A549 (cell line): ENCODE measurements around the gene GNAL. TPM values are rescaled to one million over a fixed set of nuclear protein-coding genes. Genes with fewer than 3 reads are reported as not detected.

Experiments used
- ATAC-seq, 2 experiments: fragments of 200-7000 bp in 1 of 2; fragments of >200 bp in 1 of 2; cut with Nextera tagmentation in 1 of 2; cut with Tn5 transposase in 1 of 2; 3 replicates each; pipeline versions ENCODE4 v1.8.0 to v1.9.1; 2018 to 2020; ENCODE audit warnings: mild to moderate bottlenecking in 1 of 2, moderate library complexity in 1 of 2
- CTCF ChIA-PET: fragments of 300-600 bp; sonication (Branson Sonifier 250); formaldehyde crosslinking; extraction: SDS; loops from one replicate; lab custom pipeline; 2021; ENCODE audit warnings: antibody characterized with exemption, inconsistent platforms; lab: Yijun Ruan, JAX
- POLR2A ChIA-PET: fragments of 350-600 bp; formaldehyde crosslinking; extraction: SDS; loops from one replicate; lab custom pipeline; 2021; ENCODE audit warnings: antibody characterized with exemption, inconsistent platforms; lab: Yijun Ruan, JAX
- DNase-seq, 2 experiments: peaks; one replicate each; pipeline versions ENCODE4 v3.0.0 to v3.0.0-alpha.2; 2011 to 2016; ENCODE audit warnings: low read depth in 1 of 2, low spot score in 1 of 2
- FAIRE-seq: peaks from 2 replicates; lab custom pipeline; 2011; peaks lifted over from hg19 to GRCh38; lab: Jason Lieb, UNC
- H3K27ac ChIP-seq, 2 experiments: fragments of >200 bp; sonication (Bioruptor Twin); formaldehyde crosslinking; 3 replicates each; pipeline ENCODE4 v1.5.1; 2016 to 2017
- H3K4me1 ChIP-seq: fragments of >200 bp; sonication (Bioruptor Twin); formaldehyde crosslinking; 3 replicates; pipeline ENCODE4 v1.6.1; 2016
- H3K4me2 ChIP-seq: fragments of >200 bp; sonication (Bioruptor Twin); formaldehyde crosslinking; 3 replicates; pipeline ENCODE4 v1.6.1; 2016
- H3K4me3 ChIP-seq: fragments of >200 bp; sonication (Bioruptor Twin); formaldehyde crosslinking; 3 replicates; pipeline ENCODE4 v1.5.1; 2016
- H3K9me3 ChIP-seq: fragments of >200 bp; sonication (Bioruptor Twin); formaldehyde crosslinking; 3 replicates; pipeline ENCODE4 v1.6.1; 2016
- ATOH8 ChIP-seq: fragments of 250-450 bp; sonication (Bioruptor Pico); IDR thresholded peaks from 2 replicates; pipeline ENCODE4 v1.5.0; 2020; ENCODE audit warnings: low read depth, mild to moderate bottlenecking, moderate library complexity
- BCL3 ChIP-seq: fragments of >200 bp; sonication (Bioruptor Twin); formaldehyde crosslinking; IDR thresholded peaks from 3 replicates; pipeline ENCODE4 v1.6.1; 2016
- BHLHE40 ChIP-seq: IDR thresholded peaks from 2 replicates; pipeline ENCODE4 v1.6.1; 2012; ENCODE audit warnings: low read depth, low read length, inconsistent platforms
- CEBPB ChIP-seq, 2 experiments: fragments of >200 bp in 1 of 2; sonication (Bioruptor Twin) in 1 of 2; formaldehyde crosslinking in 1 of 2; IDR thresholded peaks; 2 replicates each; pipeline ENCODE4 v1.6.1; 2012 to 2016
- CTCF ChIP-seq: fragments of >200 bp; sonication (Bioruptor Twin); formaldehyde crosslinking; IDR thresholded peaks from 3 replicates; pipeline ENCODE4 v1.5.1; 2016
- E2F6 ChIP-seq: IDR thresholded peaks from 2 replicates; pipeline ENCODE4 v1.6.1; 2012; ENCODE audit warnings: low read depth, borderline replicate concordance
- EHF ChIP-seq: fragments of 250-450 bp; sonication (Bioruptor Pico); IDR thresholded peaks from 2 replicates; pipeline ENCODE4 v1.5.0; 2020; ENCODE audit warnings: mild to moderate bottlenecking
- EP300 ChIP-seq, 2 experiments: fragments of >200 bp; sonication (Bioruptor Twin); formaldehyde crosslinking; IDR thresholded peaks; 2 replicates in 1 of 2; 3 replicates in 1 of 2; pipeline ENCODE4 v1.6.1; 2016 to 2017
- ESRRA ChIP-seq: fragments of 150-350 bp; IDR thresholded peaks from 2 replicates; pipeline ENCODE4 v1.6.1; 2014; ENCODE audit warnings: mild to moderate bottlenecking, low read length, borderline replicate concordance
- FOSL2 ChIP-seq, 2 experiments: fragments of 450-650 bp in 1 of 2; fragments of >200 bp in 1 of 2; sonication (Bioruptor Twin) in 1 of 2; formaldehyde crosslinking; IDR thresholded peaks; 2 replicates each; pipeline versions ENCODE4 v1.5.0 to v1.6.1; 2016 to 2020; ENCODE audit warnings: mild to moderate bottlenecking in 1 of 2, moderate library complexity in 1 of 2
- HES2 ChIP-seq: fragments of >200 bp; sonication (Bioruptor Twin); formaldehyde crosslinking; IDR thresholded peaks from 2 replicates; pipeline ENCODE4 v1.6.1; 2016
- HMGXB4 ChIP-seq: fragments of 250-450 bp; sonication (Bioruptor Pico); IDR thresholded peaks from 2 replicates; pipeline ENCODE4 v1.5.0; 2021; ENCODE audit warnings: mild to moderate bottlenecking, moderate library complexity, borderline replicate concordance
- HOXA7 ChIP-seq: fragments of 250-450 bp; sonication (Bioruptor Pico); IDR thresholded peaks from 2 replicates; pipeline ENCODE4 v1.5.0; 2020; ENCODE audit warnings: mild to moderate bottlenecking, moderate library complexity
- HOXB13 ChIP-seq: fragments of 250-450 bp; sonication (Bioruptor Pico); IDR thresholded peaks from 2 replicates; pipeline ENCODE4 v1.5.0; 2020; ENCODE audit warnings: low read depth, mild to moderate bottlenecking, moderate library complexity
- JUNB ChIP-seq: fragments of >200 bp; sonication (Bioruptor Twin); formaldehyde crosslinking; IDR thresholded peaks from 2 replicates; pipeline ENCODE4 v1.6.1; 2016
- KDM1A ChIP-seq: fragments of 200-600 bp; sonication (generic); IDR thresholded peaks from 2 replicates; pipeline ENCODE4 v1.6.1; 2016; ENCODE audit warnings: low read depth, mild to moderate bottlenecking
- KDM5A ChIP-seq: fragments of 200-600 bp; sonication (generic); IDR thresholded peaks from 2 replicates; pipeline ENCODE4 v1.6.1; 2016; ENCODE audit warnings: antibody characterized with exemption, mild to moderate bottlenecking
- NFE2L2 ChIP-seq: fragments of 150-350 bp; conservative IDR thresholded peaks from 2 replicates; pipeline ENCODE4 v1.6.1; 2014; ENCODE audit warnings: low read length
- NR3C1 ChIP-seq: fragments of >200 bp; sonication (Bioruptor Twin); formaldehyde crosslinking; IDR thresholded peaks from 3 replicates; pipeline ENCODE4 v1.6.1; 2017
- PHF8 ChIP-seq: fragments of 200-600 bp; sonication (generic); IDR thresholded peaks from 2 replicates; pipeline ENCODE4 v1.6.1; 2016; ENCODE audit warnings: low read depth, mild to moderate bottlenecking, antibody characterized with exemption, moderate library complexity, borderline replicate concordance
- RCOR1 ChIP-seq: fragments of 150-350 bp; IDR thresholded peaks from 2 replicates; pipeline ENCODE4 v1.6.1; 2014; ENCODE audit warnings: antibody characterized with exemption, low read length, low read depth
- RFX5 ChIP-seq: fragments of 450-650 bp; IDR thresholded peaks from 2 replicates; pipeline ENCODE4 v1.7.1; 2014; ENCODE audit warnings: antibody characterized with exemption, mild to moderate bottlenecking, moderate library complexity
- RNF2 ChIP-seq: fragments of 200-600 bp; sonication (generic); IDR thresholded peaks from 2 replicates; pipeline ENCODE4 v1.6.1; 2016; ENCODE audit warnings: low read depth, mild to moderate bottlenecking, antibody characterized with exemption, moderate library complexity, borderline replicate concordance
- SMC3 ChIP-seq: fragments of >200 bp; sonication (Bioruptor Twin); formaldehyde crosslinking; IDR thresholded peaks from 3 replicates; pipeline ENCODE4 v1.6.1; 2018; ENCODE audit warnings: inconsistent platforms
- SREBF2 ChIP-seq: fragments of 450-650 bp; IDR thresholded peaks from 2 replicates; pipeline ENCODE4 v1.6.1; 2014; ENCODE audit warnings: mild to moderate bottlenecking, moderate library complexity
- TP53 ChIP-seq: fragments of 250-450 bp; sonication (Bioruptor Pico); IDR thresholded peaks from 2 replicates; pipeline ENCODE4 v1.5.0; 2021; ENCODE audit warnings: mild to moderate bottlenecking, moderate library complexity
- USF2 ChIP-seq: fragments of 450-650 bp; IDR thresholded peaks from 2 replicates; pipeline ENCODE4 v1.6.1; 2014; ENCODE audit warnings: antibody characterized with exemption
- ZC3H11A ChIP-seq: fragments of 450-650 bp; IDR thresholded peaks from 2 replicates; pipeline ENCODE4 v1.6.1; 2014; ENCODE audit warnings: antibody characterized with exemption, mild to moderate bottlenecking
- ZSCAN20 ChIP-seq: fragments of 250-450 bp; sonication (Bioruptor Pico); IDR thresholded peaks from 2 replicates; pipeline ENCODE4 v1.8.0; 2022; ENCODE audit warnings: mild to moderate bottlenecking, moderate library complexity
- WGBS: methylation state at CpG from one replicate; pipeline ENCODE4 v1.1.6; 2017; ENCODE audit errors: missing lambda C conversion rate; 5-methylcytosine and 5-hydroxymethylcytosine counted together
- polyA plus RNA-seq, 4 experiments: library from polyadenylated mRNA; depleted of rRNA in 3 of 4; stranded (reverse); fragments of >200 nt; fragmentation: RNase III in 1 of 4; extraction: RNeasy Plus Mini Kit Qiagen cat#74134 plus additional on column Dnase treatment in 1 of 4; gene quantifications; 2 replicates in 3 of 4; 3 replicates in 1 of 4; pipeline ENCODE4 v1.2.3, GENCODE V29; 2011 to 2017

The GNAL gene
- polyA plus RNA-seq, 2 of the 4 experiments (the other 2 are of a cell fraction), result 5.1 to 12.9 TPM

GRCh38 chr18:11831921-11832320 lies 142.9 kb downstream of the GNAL start (continued):
- no peak for TF ChIP-seq HMGXB4 (CRISPR knock-in tag)

- FAIRE-seq (no peak), DNase-seq (no peak), ATAC-seq (no peak)
- H3K4me2 ChIP-seq, result no peak overlapping the region
- no peak overlapping the region for H3K27ac ChIP-seq
- peaks cover 18% of the 10 kb centered on the region; the same call in 2 of the 3 replicates for H3K4me1 ChIP-seq
- POLR2A ChIA-PET, result no interaction called here
- H3K9me3 ChIP-seq, result no peaks in the 10 kb centered on the region
- 92% methylated on average over 5 of the region's 5 CpGs for WGBS
- CTCF ChIA-PET, result interaction anchor here (1.0 kb wide), 1 partner anchor 159 kb away, joined by 3 read pairs; no protein-coding TSS in a partner anchor
- no peak overlapping the region for H3K4me3 ChIP-seq
- TF ChIP-seq KDM1A (no peak), SREBF2 (no peak), RCOR1 (no peak), NR3C1 (no peak), ATOH8 (CRISPR knock-in tag) (no peak), SMC3 (no peak), ZSCAN20 (CRISPR knock-in tag) (no peak), TP53 (CRISPR knock-in tag) (no peak), EP300 (IDR thresholded peaks at IDR 0.05) (no peak), JUNB (no peak), CEBPB (IDR thresholded peaks at IDR 0.05) (no peak), E2F6 (no peak), HOXA7 (no peak), PHF8 (no peak), FOSL2 (IDR thresholded peaks at IDR 0.05) (no peak), FOSL2 (CRISPR knock-in tag; IDR thresholded peaks at IDR 0.05) (no peak), RNF2 (no peak), NFE2L2 (no peak)
Measured at GRCh38 chr18:11834772-11835171, 145.7 kb downstream of the GNAL start.

GRCh38 chr18:11839556-11839955 lies 150.5 kb downstream of the GNAL start:
- Histone ChIP-seq H3K27ac (no peak overlapping the region), H3K9me3 (no peaks in the 10 kb centered on the region), H3K4me3 (no peak overlapping the region), H3K4me2 (no peak overlapping the region), H3K4me1 (peaks cover 18% of the 10 kb centered on the region; the same call in 2 of the 3 replicates)
- ChIA-PET CTCF (interaction anchor here (0.8 to 1.7 kb wide), 2 partner anchors 11 to 18 kb away, joined by 3 to 8 read pairs; no protein-coding TSS in a partner anchor), POLR2A (interaction anchor here (0.8 kb wide), 1 partner anchor 9 kb away, joined by 4 read pairs; no protein-coding TSS in a partner anchor)
- no peak for FAIRE-seq
- no peak for ATAC-seq
- no peak for DNase-seq
- WGBS, result 95% methylated on average over 6 of the region's 6 CpGs
- TF ChIP-seq KDM5A (no peak), HOXA7 (no peak), ESRRA (no peak), EP300 (IDR thresholded peaks at IDR 0.05) (no peak), USF2 (no peak), HOXB13 (CRISPR knock-in tag) (no peak), CTCF (no peak), SMC3 (no peak), HES2 (no peak), BHLHE40 (no peak), EHF (CRISPR knock-in tag) (no peak), ZC3H11A (no peak), KDM1A (no peak), BCL3 (no peak), RFX5 (no peak)
